GM21360 (cell line): Measurements from ENCODE around the gene CST3.

ENCODE experiments used
- ATAC-seq: cut with Tn5 transposase; IDR thresholded peaks from one replicate; pipeline ENCODE4 v1.9.1; 2021; ENCODE audit warnings: mild to moderate bottlenecking, moderate library complexity; ENCODE audit not compliant: unreplicated experiment

CST3 gene

GRCh38 chr20:23605867-23606651 lies 31.7 kb downstream of the CST3 start, which contains the start of gene CST9:
TSS of gene CST9 (minus strand) at chr20:23605917. CDS start at chr20:23605864, 53 bp downstream.
- ATAC-seq, result no peak

- ATAC-seq, result no peak
Observed at GRCh38 chr20:23604306-23604705, 33.4 kb downstream of the CST3 start.

DNA sequence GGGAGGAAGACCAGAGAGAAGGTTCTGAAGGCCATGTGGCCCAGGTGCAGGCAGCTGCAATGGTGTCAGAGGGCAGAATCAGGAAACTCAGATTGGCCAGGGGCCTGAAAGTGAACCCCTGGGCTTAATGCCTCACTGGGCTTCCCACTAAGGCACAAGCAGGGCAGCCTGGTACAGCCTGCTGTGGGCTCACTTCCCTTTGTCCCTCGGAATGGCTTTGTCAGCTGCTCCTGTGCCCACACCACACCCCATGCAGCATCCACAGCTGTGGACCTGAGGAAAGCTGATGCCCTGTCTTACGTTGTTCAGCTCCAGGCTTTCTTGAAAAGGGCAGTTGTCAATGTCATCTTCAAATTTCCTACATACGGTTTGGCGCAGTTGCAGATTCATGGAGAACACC lies 34.4 kb downstream of the CST3 start:
- no peak for ATAC-seq

- no peak for ATAC-seq
Observed at GRCh38 chr20:23602699-23603098, 35.1 kb downstream of the CST3 start.

DNA sequence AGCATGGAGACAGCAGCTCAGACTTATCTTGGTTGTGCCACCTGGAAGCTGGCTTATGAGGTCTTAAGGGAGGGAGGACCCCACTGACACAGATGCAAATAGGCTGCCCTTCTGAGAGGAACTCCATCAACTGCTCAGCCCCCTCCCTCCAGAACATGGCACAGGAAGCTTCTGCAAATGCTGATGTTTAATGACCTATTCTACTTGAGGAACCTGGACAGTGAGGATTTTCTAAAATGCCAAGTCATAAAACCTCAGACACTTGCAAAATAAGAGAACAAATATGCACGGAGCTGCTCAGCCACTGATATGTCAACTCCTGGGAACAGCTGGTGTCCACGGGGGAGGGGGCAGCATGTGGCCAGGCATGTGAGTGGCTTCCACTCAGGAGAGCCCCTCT lies 35.5 kb downstream of the CST3 start:
- no peak for ATAC-seq

DNA sequence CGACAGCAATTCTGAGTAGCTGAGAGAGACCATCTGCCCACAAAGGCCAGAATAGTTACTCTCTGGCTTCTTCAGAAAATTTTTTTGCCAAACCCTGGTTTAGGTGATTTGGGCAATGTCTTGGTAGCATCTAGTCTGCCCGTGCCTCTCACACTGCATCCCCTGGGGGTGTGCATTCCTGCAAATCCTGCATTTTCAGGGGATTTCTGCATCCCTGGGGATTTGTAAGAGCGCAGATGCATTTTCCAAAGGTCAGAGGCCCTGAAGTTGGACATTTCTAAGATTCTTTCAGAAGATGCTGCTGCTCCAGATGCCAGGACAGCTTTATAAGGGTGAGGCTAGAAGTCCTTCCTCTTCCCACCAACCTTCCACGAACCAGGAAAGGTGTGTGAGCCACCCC lies 36.0 kb downstream of the CST3 start:
- ATAC-seq, result no peak

- no peak for ATAC-seq
Observed at GRCh38 chr20:23598481-23598880, 39.3 kb downstream of the CST3 start.

DNA sequence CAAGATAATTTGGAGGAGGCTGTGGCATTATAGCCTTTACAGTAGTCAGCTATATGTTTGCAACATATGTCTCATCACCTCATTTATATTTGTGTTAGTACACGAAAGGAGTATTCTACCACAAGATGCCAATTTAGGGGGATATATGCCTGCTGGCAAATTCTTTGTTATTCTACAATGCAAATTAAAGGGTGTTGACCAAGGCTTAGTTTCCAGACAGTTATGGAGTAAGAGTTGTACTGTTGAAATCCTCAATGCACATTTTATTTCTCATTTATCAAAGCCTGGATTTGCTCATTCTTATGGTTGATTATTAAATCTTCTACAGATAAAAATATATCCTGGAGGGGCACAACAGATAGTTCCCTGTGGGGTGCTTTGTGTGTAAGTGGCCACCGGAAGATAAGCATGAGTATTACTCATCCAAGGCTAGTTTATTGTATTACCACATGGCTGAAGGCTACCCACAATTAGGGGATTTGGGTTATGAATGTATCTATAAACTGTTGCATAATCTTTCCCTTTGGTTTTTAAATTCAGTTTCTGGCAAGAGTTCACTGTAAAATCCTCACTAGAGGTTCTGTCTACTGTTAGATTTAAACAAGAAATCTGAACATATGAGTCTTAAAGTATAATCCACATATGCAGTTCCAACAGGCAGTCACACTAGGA lies 41.0 kb downstream of the CST3 start:
- ATAC-seq, result no peak

GRCh38 chr20:23595941-23596340 lies 41.8 kb downstream of the CST3 start:
- ATAC-seq, result no peak

GRCh38 chr20:23588434-23589403 lies 49.0 kb downstream of the CST3 start:
- no peak for ATAC-seq

- no peak for ATAC-seq
Observed at GRCh38 chr20:23587631-23588030, 50.1 kb downstream of the CST3 start.

DNA sequence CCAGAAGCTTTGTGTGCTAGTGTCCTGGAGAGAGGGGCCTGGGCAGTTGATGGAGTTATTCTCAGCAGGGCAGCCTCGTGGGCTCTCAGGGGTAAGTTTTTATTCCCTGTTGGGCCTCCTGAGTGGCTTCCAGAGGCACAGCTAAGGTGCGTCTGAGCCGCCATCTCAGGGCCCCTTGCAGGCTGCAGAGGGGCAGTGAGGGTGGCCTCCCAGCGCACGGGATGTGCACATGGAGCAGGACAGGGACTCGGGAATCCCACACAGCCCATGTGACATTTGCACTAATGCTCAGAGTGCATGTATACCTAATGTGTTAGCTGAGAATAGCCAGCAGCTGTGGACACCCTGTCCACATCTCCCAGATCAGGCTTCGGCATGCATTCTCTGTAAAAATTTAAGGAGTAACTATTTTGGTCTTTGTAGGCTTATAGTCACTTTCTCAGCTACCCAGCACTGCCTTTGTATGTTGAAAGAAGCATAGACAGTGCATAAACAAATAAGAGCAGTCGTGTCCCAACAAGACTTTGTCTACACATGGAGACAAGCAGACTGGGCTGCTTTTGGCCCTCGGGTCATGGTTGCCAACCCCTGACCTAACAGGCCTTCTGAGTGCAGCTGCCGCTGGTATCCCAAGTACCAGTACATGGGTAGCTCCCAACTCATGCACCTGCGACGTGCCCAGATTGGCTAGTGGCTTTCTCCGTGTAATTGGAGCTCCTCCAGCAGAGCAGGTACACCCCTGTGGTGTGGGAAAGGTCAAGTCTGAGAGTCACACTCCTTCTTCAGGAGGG lies 50.8 kb downstream of the CST3 start:
- no peak for ATAC-seq

GRCh38 chr20:23585808-23586734 lies 51.7 kb downstream of the CST3 start:
- no peak for ATAC-seq

- ATAC-seq, result no peak
Observed at GRCh38 chr20:23585449-23585807, 52.3 kb downstream of the CST3 start.

- no peak for ATAC-seq
Observed at GRCh38 chr20:23584434-23585199, 53.1 kb downstream of the CST3 start.
